H1 (cell line): ENCODE measurements around the gene GRID2. TPM values are rescaled to one million over a fixed set of nuclear protein-coding genes. Genes with fewer than 3 reads are reported as not detected.

ENCODE experiments used
- CTCF ChIA-PET: fragments of 300-600 bp; sonication (Branson Sonifier 250); formaldehyde crosslinking; loops from one replicate; lab custom pipeline; 2021; ENCODE audit not compliant: partially characterized antibody; lab: Charles Lee
- POLR2A ChIA-PET: fragments of 300-600 bp; sonication (Branson Sonifier 250); formaldehyde crosslinking; loops from one replicate; lab custom pipeline; 2021; ENCODE audit warnings: inconsistent platforms; ENCODE audit not compliant: partially characterized antibody; lab: Charles Lee
- DNase-seq, 2 experiments: peaks; one replicate each; pipeline versions ENCODE4 v3.0.0 to v3.0.0-alpha.2; 2010 to 2022; ENCODE audit warnings: low spot score in 2 of 2, low read depth in 1 of 2, mixed read lengths in 1 of 2
- FAIRE-seq: peaks from 2 replicates; lab custom pipeline; 2011; peaks lifted over from hg19 to GRCh38; lab: Jason Lieb, UNC
- H2AFZ ChIP-seq: 2 replicates; pipeline ENCODE4 v1.8.1; 2012; ENCODE audit warnings: low read length, inconsistent platforms
- H2AK5ac ChIP-seq: 2 replicates; pipeline ENCODE4 v1.6.1; 2013; ENCODE audit warnings: low read depth, low read length
- H2BK120ac ChIP-seq: replicated peaks from 2 replicates; pipeline ENCODE3; 2013; ENCODE audit warnings: low read depth, low read length, inconsistent platforms
- H2BK12ac ChIP-seq: 2 replicates; pipeline ENCODE4 v1.6.1; 2013; ENCODE audit warnings: low read depth, low read length
- H2BK15ac ChIP-seq: 2 replicates; pipeline ENCODE4 v1.6.1; 2013; ENCODE audit warnings: low read length
- H2BK20ac ChIP-seq: 2 replicates; pipeline ENCODE4 v1.6.1; 2013; ENCODE audit warnings: low read length
- H2BK5ac ChIP-seq: 2 replicates; pipeline ENCODE4 v1.6.1; 2013; ENCODE audit warnings: low read depth, low read length
- H3K14ac ChIP-seq: 2 replicates; pipeline ENCODE4 v1.6.1; 2013; ENCODE audit warnings: inconsistent platforms; ENCODE audit not compliant: insufficient read length
- H3K18ac ChIP-seq: 2 replicates; pipeline ENCODE4 v1.6.1; 2013; ENCODE audit warnings: low read length; ENCODE audit errors: extremely low read depth
- H3K23ac ChIP-seq: 2 replicates; pipeline ENCODE4 v1.6.1; 2013; ENCODE audit warnings: inconsistent platforms; ENCODE audit not compliant: insufficient read length
- H3K23me2 ChIP-seq: 2 replicates; pipeline ENCODE4 v1.6.1; 2013; ENCODE audit warnings: low read depth, low read length
- H3K27ac ChIP-seq: 2 replicates; pipeline ENCODE4 v1.6.1; 2011; ENCODE audit warnings: low read depth, low read length, inconsistent platforms
- H3K27me3 ChIP-seq, 4 experiments: replicated peaks in 1 of 4; 1 replicate in 1 of 4; 2 replicates in 3 of 4; pipeline versions ENCODE4 v1.6.1 to v1.8.1; 2011 to 2013; ENCODE audit warnings: low read length in 3 of 4, mild to moderate bottlenecking in 3 of 4, inconsistent platforms in 2 of 4, mixed read lengths in 2 of 4, moderate library complexity in 1 of 4; ENCODE audit not compliant: control insufficient read depth in 3 of 4, insufficient read depth in 3 of 4; ENCODE audit errors: extremely low read depth in 1 of 4
- H3K36me3 ChIP-seq, 4 experiments: 2 replicates each; pipeline versions ENCODE4 v1.6.1 to v1.8.1; 2011 to 2013; ENCODE audit warnings: mild to moderate bottlenecking in 4 of 4, low read length in 3 of 4, moderate library complexity in 2 of 4, control low read depth in 1 of 4, inconsistent platforms in 1 of 4; ENCODE audit not compliant: insufficient read depth in 4 of 4, control insufficient read depth in 2 of 4
- H3K4ac ChIP-seq: replicated peaks from 2 replicates; pipeline ENCODE3; 2013; ENCODE audit warnings: low read length, low read depth, mixed read lengths, inconsistent platforms; ENCODE audit not compliant: insufficient read length
- H3K4me1 ChIP-seq, 4 experiments: replicated peaks in 1 of 4; 1 replicate in 1 of 4; 2 replicates in 3 of 4; pipeline versions ENCODE4 v1.6.1 to v1.8.1; 2011 to 2013; ENCODE audit warnings: low read length in 3 of 4, inconsistent platforms in 2 of 4, mixed read lengths in 1 of 4; ENCODE audit not compliant: insufficient read depth in 4 of 4, control insufficient read depth in 3 of 4
- H3K4me2 ChIP-seq, 2 experiments: 2 replicates each; pipeline versions ENCODE4 v1.6.1 to v1.8.1; 2011 to 2013; ENCODE audit warnings: low read depth in 2 of 2, low read length in 2 of 2, control low read depth in 1 of 2, inconsistent platforms in 1 of 2, mild to moderate bottlenecking in 1 of 2; ENCODE audit not compliant: insufficient read depth in 1 of 2
- H3K4me3 ChIP-seq, 4 experiments: fragments of 200-600, 300-600 bp in 1 of 4; sonication (generic), shearing (Covaris generic), sonication (Bioruptor Twin) in 1 of 4; 2 replicates each; pipeline versions ENCODE4 v1.5.1 to v1.8.1; 2011 to 2016; ENCODE audit warnings: low read length in 4 of 4, low read depth in 3 of 4, control low read depth in 2 of 4, inconsistent platforms in 2 of 4, mild to moderate bottlenecking in 2 of 4, mixed read lengths in 1 of 4, moderate library complexity in 1 of 4; ENCODE audit not compliant: insufficient read depth in 2 of 4; ENCODE audit errors: extremely low read depth in 1 of 4
- H3K56ac ChIP-seq: replicated peaks from 2 replicates; pipeline ENCODE3; 2013; ENCODE audit warnings: low read depth, mild to moderate bottlenecking, mixed read lengths, low read length, inconsistent platforms; ENCODE audit not compliant: insufficient read length
- H3K79me1 ChIP-seq: 2 replicates; pipeline ENCODE4 v1.6.1; 2013; ENCODE audit warnings: low read depth, low read length, control low read depth
- H3K79me2 ChIP-seq, 2 experiments: 2 replicates each; pipeline versions ENCODE4 v1.6.1 to v1.8.1; 2012 to 2013; ENCODE audit warnings: low read length in 2 of 2, mild to moderate bottlenecking in 2 of 2, inconsistent platforms in 1 of 2; ENCODE audit not compliant: insufficient read depth in 2 of 2, control insufficient read depth in 1 of 2
- H3K9ac ChIP-seq, 4 experiments: replicated peaks in 1 of 4; 1 replicate in 1 of 4; 2 replicates in 3 of 4; pipeline versions ENCODE4 v1.6.1 to v1.8.1; 2011 to 2013; ENCODE audit warnings: low read depth in 3 of 4, low read length in 3 of 4, control low read depth in 2 of 4, mild to moderate bottlenecking in 2 of 4, moderate library complexity in 2 of 4, inconsistent platforms in 1 of 4; ENCODE audit errors: extremely low read depth in 1 of 4
- H3K9me3 ChIP-seq, 2 experiments: 2 replicates each; pipeline versions ENCODE4 v1.6.1 to v1.8.1; 2012 to 2013; ENCODE audit warnings: mild to moderate bottlenecking in 2 of 2, moderate library complexity in 2 of 2, control low read depth in 1 of 2, inconsistent platforms in 1 of 2, low read depth in 1 of 2, low read length in 1 of 2, mixed read lengths in 1 of 2; ENCODE audit not compliant: insufficient read depth in 2 of 2
- H4K20me1 ChIP-seq, 2 experiments: replicated peaks in 1 of 2; 2 replicates each; pipeline versions ENCODE3 to v1.8.1; 2011 to 2013; ENCODE audit warnings: inconsistent platforms in 2 of 2, low read length in 2 of 2, mild to moderate bottlenecking in 1 of 2; ENCODE audit not compliant: insufficient read depth in 2 of 2, control insufficient read depth in 1 of 2
- H4K5ac ChIP-seq: 2 replicates; pipeline ENCODE4 v1.6.1; 2013; ENCODE audit warnings: low read length, low read depth, mixed read lengths, inconsistent platforms; ENCODE audit not compliant: insufficient read length
- H4K8ac ChIP-seq: 2 replicates; pipeline ENCODE4 v1.8.0; 2013; ENCODE audit warnings: mild to moderate bottlenecking, moderate library complexity, low read length, inconsistent platforms; ENCODE audit not compliant: insufficient read depth; ENCODE audit errors: extremely low read depth
- H4K91ac ChIP-seq: replicated peaks from 2 replicates; pipeline ENCODE3; 2013; ENCODE audit warnings: low read length, mixed read lengths, inconsistent platforms; ENCODE audit not compliant: insufficient read length
- ASH2L ChIP-seq: fragments of 200-600, 300-600 bp; sonication (generic); IDR thresholded peaks from one replicate; pipeline ENCODE4 v1.7.1; 2017; ENCODE audit warnings: low read length
- CTCF ChIP-seq, 3 experiments: IDR thresholded peaks; 1 replicate in 2 of 3; 2 replicates in 1 of 3; pipeline versions ENCODE4 v1.5.1 to v1.6.1; 2011; ENCODE audit warnings: low read length in 3 of 3, mild to moderate bottlenecking in 3 of 3, inconsistent platforms in 2 of 3, low read depth in 1 of 3, moderate library complexity in 1 of 3; ENCODE audit not compliant: insufficient read depth in 1 of 3; ENCODE audit errors: control extremely low read depth in 1 of 3
- FOSL1 ChIP-seq: IDR thresholded peaks from 2 replicates; pipeline ENCODE4 v1.6.1; 2011; ENCODE audit warnings: mild to moderate bottlenecking, low read depth, low read length, moderate library complexity; ENCODE audit not compliant: insufficient read depth
- KDM4A ChIP-seq: IDR thresholded peaks from one replicate; pipeline ENCODE4 v1.7.1; 2012; ENCODE audit warnings: low read depth, mild to moderate bottlenecking, moderate library complexity, low read length, inconsistent platforms; ENCODE audit not compliant: severe bottlenecking
- KDM5A ChIP-seq: fragments of 200-600 bp; IDR thresholded peaks from 2 replicates; pipeline ENCODE4 v1.7.1; 2012; ENCODE audit warnings: mild to moderate bottlenecking, low read length, inconsistent platforms, mixed read lengths
- RXRA ChIP-seq: IDR thresholded peaks from 2 replicates; pipeline ENCODE4 v1.6.1; 2011; ENCODE audit warnings: low read depth, mild to moderate bottlenecking, low read length, moderate library complexity; ENCODE audit not compliant: insufficient read depth
- WGBS, 2 experiments: shearing (Covaris generic) in 1 of 2; methylation state at CpG; one replicate each; pipeline versions ENCODE4 v1.1.6 to v1.1.7; 2013 to 2015; ENCODE audit warnings: low lambda C conversion rate in 2 of 2, mixed read lengths in 2 of 2, inconsistent platforms in 1 of 2, low coverage in 1 of 2, missing lambda C conversion rate in 1 of 2; ENCODE audit not compliant: insufficient replicate concordance in 2 of 2, insufficient coverage in 1 of 2, insufficient read length in 1 of 2; ENCODE audit errors: extremely low coverage in 1 of 2, missing lambda C conversion rate in 1 of 2; 5-methylcytosine and 5-hydroxymethylcytosine counted together
- polyA plus RNA-seq, 7 experiments: library from polyadenylated mRNA; depleted of rRNA in 3 of 7; stranded (reverse) in 5 of 7; unstranded in 2 of 7; fragments of >200 nt in 5 of 7; fragments of 200-250 nt in 2 of 7; gene quantifications; 1 replicate in 5 of 7; 2 replicates in 1 of 7; 4 replicates in 1 of 7; pipeline versions ENCODE4 v1.2.1 to v1.2.3, GENCODE V29; 2011 to 2013; ENCODE audit warnings: missing spikeins in 2 of 7, mixed read lengths in 2 of 7
- total RNA-seq: library from RNA; stranded (reverse); fragmentation: NEBNext Ultra II Directional; extraction: Animal tissue kit (Norgen Biotek cat#: 25700); gene quantifications from 2 replicates; pipeline ENCODE4 v1.2.1, GENCODE V29; 2021

GRID2 gene
- total and polyA plus RNA-seq, 2 of the 8 experiments (the other 6 are each of a cell fraction or from before 2014, with no cell fraction given): 31.1 to 81.9 TPM

GRCh38 chr4:93147524-93148212 lies 843.9 kb downstream of the GRID2 start:
- peak overlapping the region; percentile 86 for H4K5ac ChIP-seq
- H3K79me2 ChIP-seq: no peaks in the 10 kb centered on the region
- no peaks in the 10 kb centered on the region for H4K20me1 ChIP-seq
- H3K27ac ChIP-seq: no peak overlapping the region
- peak overlapping the region; percentile 26 to 41; a peak in 3 of 4 replicates for H3K4me2 ChIP-seq
- H3K56ac ChIP-seq: no peak overlapping the region
- peak; percentile 97 for FAIRE-seq
- H2BK20ac ChIP-seq: no peak overlapping the region
- H4K8ac ChIP-seq: no peak overlapping the region
- H2BK5ac ChIP-seq: no peak overlapping the region
- 37% methylated on average over 1 of the region's 1 CpG; no CpG with 5 or more reads in 1 of the 2 experiments for WGBS, 2 experiments
- no peak overlapping the region for H3K9ac ChIP-seq
- H4K91ac ChIP-seq: no peak overlapping the region
- H3K4me3 ChIP-seq: peak overlapping the region in 1 of 4 experiments; percentile 38; a peak in 1 of 8 replicates
- H3K4me1 ChIP-seq: peaks cover 0 to 17% (median 11%) of the 10 kb centered on the region in 4 experiments; a peak in 5 of 7 replicates
- peaks cover 0 to 7% (median 1%) of the 10 kb centered on the region in 4 experiments; a peak in 2 of 8 replicates for H3K36me3 ChIP-seq
- ChIA-PET CTCF (no interaction called here), POLR2A (interaction anchor here (0.7 to 2.0 kb wide), 4 partner anchors 10 to 98 kb away, joined by 3 to 4 read pairs (median 3); no protein-coding TSS in a partner anchor)
- H3K4ac ChIP-seq: no peak overlapping the region
- no peak overlapping the region for H2BK120ac ChIP-seq
- peak in 1 of 2 experiments; percentile 56 for DNase-seq
- H2BK15ac ChIP-seq: no peak overlapping the region
- H3K23ac ChIP-seq: no peak overlapping the region
- no peak overlapping the region for H3K18ac ChIP-seq
- H3K27me3 ChIP-seq: no peaks in the 10 kb centered on the region
- peaks cover 0 to 4% of the 10 kb centered on the region in 2 experiments; a peak in 1 of 4 replicates for H3K9me3 ChIP-seq
- no peaks in the 10 kb centered on the region for H3K23me2 ChIP-seq
- H2BK12ac ChIP-seq: no peak overlapping the region
- H3K79me1 ChIP-seq: no peaks in the 10 kb centered on the region
- H3K14ac ChIP-seq: no peak overlapping the region
- H2AK5ac ChIP-seq: no peak overlapping the region
- H2AFZ ChIP-seq: no peak overlapping the region
- TF ChIP-seq ASH2L (no peak), KDM5A (no peak), CTCF (IDR thresholded peaks at IDR 0.05; ENCODE audit: control extremely low read depth in 1 of 3, insufficient read depth in 1 of 3, low read depth in 1 of 3, low read length in 3 of 3) (no peak), KDM4A (no peak), RXRA (no peak), FOSL1 (no peak)
